Activated B cell treated with CpG ODN at 0.5 μM for 24 hours (primary cell): ENCODE data around the gene ARHGEF38. TPM values are rescaled to one million over a fixed set of nuclear protein-coding genes. Genes with fewer than 3 reads are reported as not detected.
"Not testable (repeated sequence)": the region's sequence is repeated elsewhere in the genome, so short reads cannot be mapped to it uniquely, and the experiment has no call there.

Source experiments
- ATAC-seq: fragments of 200-7000 bp; cut with Tn5 transposase; one replicate; pipeline ENCODE4 v1.10.0; 2021; ENCODE audit warnings: low read depth, mild to moderate bottlenecking, moderate library complexity
- CTCF ChIA-PET: fragments of 350-600 bp; sonication (Branson Sonifier 250); formaldehyde crosslinking; loops from one replicate; lab custom pipeline; 2021; ENCODE audit warnings: antibody characterized with exemption; lab: Charles Lee
- POLR2A ChIA-PET: fragments of 350-600 bp; sonication (Branson Sonifier 250); formaldehyde crosslinking; loops from one replicate; lab custom pipeline; 2021; ENCODE audit warnings: antibody characterized with exemption; lab: Charles Lee
- DNase-seq: peaks from one replicate; pipeline ENCODE4 v3.0.0; 2022
- H3K27ac Mint-ChIP-seq: one replicate; pipeline ENCODE4 v1.8.0; 2020; ENCODE audit warnings: mixed read lengths
- H3K27me3 Mint-ChIP-seq: one replicate; pipeline ENCODE4 v1.8.0; 2021; ENCODE audit warnings: mixed read lengths
- H3K36me3 Mint-ChIP-seq: one replicate; pipeline ENCODE4 v1.8.0; 2021; ENCODE audit warnings: low read depth, mixed read lengths
- H3K4me1 Mint-ChIP-seq: one replicate; pipeline ENCODE4 v1.8.0; 2021; ENCODE audit warnings: mixed read lengths
- H3K4me3 Mint-ChIP-seq: one replicate; pipeline ENCODE4 v1.8.0; 2020; ENCODE audit warnings: mild to moderate bottlenecking, mixed read lengths
- H3K9me3 Mint-ChIP-seq: one replicate; pipeline ENCODE4 v1.8.0; 2020; ENCODE audit warnings: mixed read lengths
- intact Hi-C: fragments of 100-400 bp; cut with micrococcal nuclease; formaldehyde crosslinking; loops from one replicate; pipeline ENCODE4 v1.15.1; 2024
- total RNA-seq: library from RNA; stranded (reverse); gene quantifications from 2 replicates; pipeline ENCODE4 v1.2.3, GENCODE V29; 2022
- TF ChIP-seq, protein P1 (sequence below): fragments of 200-600 bp; IDR thresholded peaks from one replicate; pipeline ENCODE4 v1.8.0; 2022; ENCODE audit warnings: antibody characterized with exemption, mild to moderate bottlenecking

ARHGEF38 gene
- total RNA-seq, 1 donor from 2014 or later: not detected

DNA sequence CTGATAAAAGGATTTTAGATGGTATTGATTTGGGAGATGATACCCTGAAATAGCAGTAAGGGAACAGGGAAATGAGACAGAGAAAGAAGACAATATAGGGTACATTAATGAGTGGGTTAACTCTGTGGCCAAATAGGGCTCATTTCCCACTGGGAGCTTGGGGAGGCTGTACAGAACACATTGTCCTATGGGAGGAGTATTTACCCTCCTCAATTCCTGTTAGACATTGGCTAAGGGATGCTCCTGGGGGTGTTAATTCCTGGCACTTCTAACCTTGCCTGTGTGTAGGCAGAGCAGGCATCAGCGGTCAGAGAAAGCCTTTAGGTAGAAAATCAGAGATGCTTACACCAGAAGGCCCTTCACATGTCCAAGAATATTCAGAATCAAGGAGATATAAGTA, 49.0 kb downstream of the ARHGEF38 start:
- ChIA-PET POLR2A (no interaction called here), CTCF (no interaction called here)
- H3K4me1 Mint-ChIP-seq: no peaks in the 10 kb centered on the region
- peaks cover 5% of the 10 kb centered on the region for H3K27me3 Mint-ChIP-seq
- ATAC-seq (no peak), DNase-seq (no peak)
- no peak overlapping the region for H3K4me3 Mint-ChIP-seq
- no peaks in the 10 kb centered on the region for H3K9me3 Mint-ChIP-seq
- no peak overlapping the region for H3K27ac Mint-ChIP-seq
- no peaks in the 10 kb centered on the region for H3K36me3 Mint-ChIP-seq
- TF ChIP-seq, protein P1, sequence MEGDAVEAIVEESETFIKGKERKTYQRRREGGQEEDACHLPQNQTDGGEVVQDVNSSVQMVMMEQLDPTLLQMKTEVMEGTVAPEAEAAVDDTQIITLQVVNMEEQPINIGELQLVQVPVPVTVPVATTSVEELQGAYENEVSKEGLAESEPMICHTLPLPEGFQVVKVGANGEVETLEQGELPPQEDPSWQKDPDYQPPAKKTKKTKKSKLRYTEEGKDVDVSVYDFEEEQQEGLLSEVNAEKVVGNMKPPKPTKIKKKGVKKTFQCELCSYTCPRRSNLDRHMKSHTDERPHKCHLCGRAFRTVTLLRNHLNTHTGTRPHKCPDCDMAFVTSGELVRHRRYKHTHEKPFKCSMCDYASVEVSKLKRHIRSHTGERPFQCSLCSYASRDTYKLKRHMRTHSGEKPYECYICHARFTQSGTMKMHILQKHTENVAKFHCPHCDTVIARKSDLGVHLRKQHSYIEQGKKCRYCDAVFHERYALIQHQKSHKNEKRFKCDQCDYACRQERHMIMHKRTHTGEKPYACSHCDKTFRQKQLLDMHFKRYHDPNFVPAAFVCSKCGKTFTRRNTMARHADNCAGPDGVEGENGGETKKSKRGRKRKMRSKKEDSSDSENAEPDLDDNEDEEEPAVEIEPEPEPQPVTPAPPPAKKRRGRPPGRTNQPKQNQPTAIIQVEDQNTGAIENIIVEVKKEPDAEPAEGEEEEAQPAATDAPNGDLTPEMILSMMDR: no peak
- intact Hi-C loops: no loop called here

GRCh38 chr4:105603158-105603557, 50.7 kb downstream of the ARHGEF38 start:
- CTCF ChIA-PET: no interaction called here
- no peak overlapping the region for H3K4me3 Mint-ChIP-seq
- peaks cover 2% of the 10 kb centered on the region for H3K27me3 Mint-ChIP-seq
- POLR2A ChIA-PET: no interaction called here
- no peaks in the 10 kb centered on the region for H3K9me3 Mint-ChIP-seq
- ATAC-seq (no peak), DNase-seq (no peak)
- TF ChIP-seq, protein P1: no peak
- no peaks in the 10 kb centered on the region for H3K36me3 Mint-ChIP-seq
- no peaks in the 10 kb centered on the region for H3K4me1 Mint-ChIP-seq
- intact Hi-C loops: no loop called here
- no peak overlapping the region for H3K27ac Mint-ChIP-seq

- TF ChIP-seq, protein P1: no peak
Observed at GRCh38 chr4:105605493-105605892, 53.1 kb downstream of the ARHGEF38 start.

DNA sequence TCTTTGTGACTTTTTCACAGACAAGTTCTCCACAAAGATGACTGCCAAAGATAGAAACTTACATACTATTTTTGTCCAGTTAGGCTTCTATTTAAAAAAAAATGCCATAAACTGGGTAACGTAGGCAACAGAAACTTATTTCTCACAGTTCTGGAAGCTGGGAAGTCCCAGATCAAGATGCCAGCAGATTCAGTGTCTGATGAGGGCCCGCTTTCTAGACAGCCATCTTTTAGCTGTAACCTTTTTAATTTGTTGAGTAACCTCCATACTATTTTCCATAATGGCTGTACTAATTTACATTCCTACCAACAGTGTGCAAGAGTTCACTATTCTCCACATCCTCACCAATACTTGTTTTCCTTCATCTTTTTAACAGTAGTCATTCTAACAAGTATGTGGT, 55.5 kb downstream of the ARHGEF38 start:
- CTCF ChIA-PET: no interaction called here
- peaks cover 2% of the 10 kb centered on the region for H3K27me3 Mint-ChIP-seq
- POLR2A ChIA-PET: no interaction called here
- H3K4me1 Mint-ChIP-seq: no peaks in the 10 kb centered on the region
- no peak overlapping the region for H3K27ac Mint-ChIP-seq
- intact Hi-C loops: no loop called here
- H3K36me3 Mint-ChIP-seq: no peaks in the 10 kb centered on the region
- no peak for DNase-seq
- H3K4me3 Mint-ChIP-seq: no peak overlapping the region
- TF ChIP-seq, protein P1: no peak
- H3K9me3 Mint-ChIP-seq: peaks cover 3% of the 10 kb centered on the region
- ATAC-seq: no peak

More at GRCh38 chr4:105605493-105605892, 53.1 kb downstream of the ARHGEF38 start:
- intact Hi-C loops: no loop called here
- Mint-ChIP-seq H3K27ac (no peak overlapping the region), H3K36me3 (no peaks in the 10 kb centered on the region), H3K27me3 (peaks cover 2% of the 10 kb centered on the region), H3K4me1 (no peaks in the 10 kb centered on the region), H3K4me3 (no peak overlapping the region), H3K9me3 (peaks cover 3% of the 10 kb centered on the region)
- ChIA-PET POLR2A (no interaction called here), CTCF (no interaction called here)
- DNase-seq (no peak), ATAC-seq (no peak)

DNA sequence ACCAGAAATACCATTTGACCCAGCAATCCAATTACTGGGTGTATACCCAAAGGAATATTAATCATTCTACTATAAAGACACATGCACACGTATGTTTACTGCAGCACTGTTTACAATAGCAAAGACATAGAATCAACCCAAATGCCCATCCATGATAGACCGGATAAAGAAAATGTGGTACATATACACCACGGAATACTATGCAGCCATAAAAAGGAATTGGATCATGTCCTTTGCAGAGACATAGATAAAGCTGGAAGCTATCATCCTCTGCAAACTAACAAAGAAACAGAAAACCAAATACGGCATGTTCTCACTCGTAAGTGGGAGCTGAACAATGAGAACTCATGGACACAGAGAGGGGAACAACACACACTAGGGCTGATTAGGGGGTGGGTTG, 57.4 kb downstream of the ARHGEF38 start:
- CTCF ChIA-PET, H3K9me3 Mint-ChIP-seq, H3K36me3 Mint-ChIP-seq, H3K4me3 Mint-ChIP-seq, ATAC-seq, intact Hi-C loops, H3K4me1 Mint-ChIP-seq, H3K27ac Mint-ChIP-seq, H3K27me3 Mint-ChIP-seq, POLR2A ChIA-PET, DNase-seq: not testable (repeated sequence)

GRCh38 chr4:105613306-105613705, 60.9 kb downstream of the ARHGEF38 start:
- Mint-ChIP-seq H3K4me3 (no peak overlapping the region), H3K27me3 (no peaks in the 10 kb centered on the region), H3K9me3 (peaks cover 3% of the 10 kb centered on the region), H3K4me1 (no peaks in the 10 kb centered on the region), H3K36me3 (no peaks in the 10 kb centered on the region), H3K27ac (no peak overlapping the region)
- POLR2A ChIA-PET: no interaction called here
- CTCF ChIA-PET: no interaction called here
- DNase-seq (no peak), ATAC-seq (no peak)
- TF ChIP-seq, protein P1: no peak
- intact Hi-C loops: no loop called here
